Hematopoietic multipotent progenitor cell treated with erythropoietin and hydrocortisone succinate and interleukin-3 and kit ligand, for 15 days (in vitro differentiated cells): ENCODE results near the gene FBXO4.
A peak's percentile ranks its signal among the peaks of the same experiment; 100 is the strongest.
"Not testable (repeated sequence)": the region's sequence is repeated elsewhere in the genome, so short reads cannot be mapped to it uniquely, and the experiment has no call there.

Experiments used
- DNase-seq: peaks from one replicate; pipeline ENCODE4 v3.0.0-alpha.2; 2015; ENCODE audit warnings: low spot score

FBXO4 gene

GRCh38 chr5:41924526-41924871, 582 bp upstream of the FBXO4 start:
- DNase-seq = no peak

- DNase-seq = peak; percentile 24
These were observed 472 bp downstream of the FBXO4 start for GRCh38 chr5:41925555-41925951.

GRCh38 chr5:41927604-41928003, 2.5 kb downstream of the FBXO4 start:
- DNase-seq = no peak

- no peak for DNase-seq
These were observed 4.0 kb downstream of the FBXO4 start for GRCh38 chr5:41929035-41929434.

- no peak for DNase-seq
These were observed 7.7 kb downstream of the FBXO4 start for GRCh38 chr5:41932770-41933169.

GRCh38 chr5:41935544-41935943, 10.5 kb downstream of the FBXO4 start:
- no peak for DNase-seq

- DNase-seq = no peak
These were observed 15.6 kb downstream of the FBXO4 start for GRCh38 chr5:41940641-41941040.

GRCh38 chr5:41945332-41945955, 20.4 kb downstream of the FBXO4 start:
- not testable (repeated sequence) for DNase-seq

GRCh38 chr5:41951224-41951623, 26.1 kb downstream of the FBXO4 start:
- no peak for DNase-seq

GRCh38 chr5:41954286-41954685, 29.2 kb downstream of the FBXO4 start:
- no peak for DNase-seq

- no peak for DNase-seq
These were observed 30.4 kb downstream of the FBXO4 start for GRCh38 chr5:41955432-41956024.

GRCh38 chr5:41956943-41957342, 31.9 kb downstream of the FBXO4 start:
- DNase-seq = no peak

- DNase-seq = no peak
These were observed 35.4 kb downstream of the FBXO4 start for GRCh38 chr5:41960481-41960880.

- no peak for DNase-seq
These were observed 36.7 kb downstream of the FBXO4 start for GRCh38 chr5:41961736-41962135.

- DNase-seq = no peak
These were observed 37.4 kb downstream of the FBXO4 start for GRCh38 chr5:41962491-41962890.

GRCh38 chr5:41966401-41967105, 41.5 kb downstream of the FBXO4 start:
- DNase-seq = no peak

- no peak for DNase-seq
These were observed 42.3 kb downstream of the FBXO4 start for GRCh38 chr5:41967401-41967800.

GRCh38 chr5:41968153-41968723, 43.2 kb downstream of the FBXO4 start:
- no peak for DNase-seq

- no peak for DNase-seq
These were observed 48.0 kb downstream of the FBXO4 start for GRCh38 chr5:41973087-41973486.

- no peak for DNase-seq
These were observed 48.8 kb downstream of the FBXO4 start for GRCh38 chr5:41973887-41974286.

- no peak for DNase-seq
These were observed 53.6 kb downstream of the FBXO4 start for GRCh38 chr5:41978676-41979075.

GRCh38 chr5:41980396-41980795, 55.3 kb downstream of the FBXO4 start:
- DNase-seq = no peak

GRCh38 chr5:41980870-41981269, 55.8 kb downstream of the FBXO4 start:
- DNase-seq = no peak
